ENCODE measurements around the gene DLX2. TPM values are rescaled to one million over a fixed set of nuclear protein-coding genes. Genes with fewer than 3 reads are reported as not detected.
"Not testable (repeated sequence)": the region's sequence is repeated elsewhere in the genome, so short reads cannot be mapped to it uniquely, and the experiment has no call there.

The DLX2 gene
- total RNA-seq, 1 donor from 2014 or later: 0.14 TPM

GRCh38 chr2:172081221-172082022, 21.3 kb downstream of the DLX2 start:
- DNase-seq (ENCODE audit: low spot score): no peak
- intact Hi-C loops (cut with micrococcal nuclease): loop anchor here (5.0 kb wide), 2 partner anchors 346 to 374 kb away; partner anchors contain the start of gene ITGA6
- Mint-ChIP-seq H3K9me3 (no peaks in the 10 kb centered on the region), H3K27me3 (ENCODE audit: low read depth) (peaks cover 85% of the 10 kb centered on the region), H3K4me3 (ENCODE audit: low read depth) (no peak overlapping the region), H3K27ac (no peak overlapping the region), H3K36me3 (ENCODE audit: low read depth) (peaks cover 3% of the 10 kb centered on the region), H3K4me1 (ENCODE audit: low read depth) (peaks cover 28% of the 10 kb centered on the region)

GRCh38 chr2:172080641-172081220, 22.0 kb downstream of the DLX2 start:
- Mint-ChIP-seq H3K4me1 (ENCODE audit: low read depth) (peaks cover 25% of the 10 kb centered on the region), H3K27ac (no peak overlapping the region), H3K36me3 (ENCODE audit: low read depth) (peaks cover 3% of the 10 kb centered on the region), H3K27me3 (ENCODE audit: low read depth) (peaks cover 83% of the 10 kb centered on the region), H3K4me3 (ENCODE audit: low read depth) (no peak overlapping the region), H3K9me3 (no peaks in the 10 kb centered on the region)
- intact Hi-C loops (cut with micrococcal nuclease): loop anchor here (5.0 kb wide), 2 partner anchors 347 to 373 kb away; partner anchors contain the start of gene ITGA6
- no peak for DNase-seq (ENCODE audit: low spot score)

- Mint-ChIP-seq H3K4me3 (ENCODE audit: low read depth) (no peak overlapping the region), H3K4me1 (ENCODE audit: low read depth) (peaks cover 21% of the 10 kb centered on the region), H3K27me3 (ENCODE audit: low read depth) (peaks cover 84% of the 10 kb centered on the region), H3K36me3 (ENCODE audit: low read depth) (peaks cover 3% of the 10 kb centered on the region), H3K27ac (peak overlapping the region; percentile 9), H3K9me3 (no peaks in the 10 kb centered on the region)
- intact Hi-C loops (cut with micrococcal nuclease): loop anchor here (5.0 kb wide), 2 partner anchors 347 to 373 kb away; partner anchors contain the start of gene ITGA6
- no peak for DNase-seq (ENCODE audit: low spot score)
Observed at GRCh38 chr2:172079838-172080640, 22.7 kb downstream of the DLX2 start.

GRCh38 chr2:172079416-172079815, 23.3 kb downstream of the DLX2 start:
- DNase-seq (ENCODE audit: low spot score): no peak
- Mint-ChIP-seq H3K36me3 (ENCODE audit: low read depth) (peaks cover 3% of the 10 kb centered on the region), H3K4me3 (ENCODE audit: low read depth) (no peak overlapping the region), H3K9me3 (no peaks in the 10 kb centered on the region), H3K4me1 (ENCODE audit: low read depth) (peaks cover 21% of the 10 kb centered on the region), H3K27me3 (ENCODE audit: low read depth) (peaks cover 81% of the 10 kb centered on the region), H3K27ac (no peak overlapping the region)
- intact Hi-C loops (cut with micrococcal nuclease): no loop called here

GRCh38 chr2:172074254-172074653, 28.4 kb downstream of the DLX2 start:
- Mint-ChIP-seq H3K4me3 (ENCODE audit: low read depth) (no peak overlapping the region), H3K9me3 (no peaks in the 10 kb centered on the region), H3K36me3 (ENCODE audit: low read depth) (no peaks in the 10 kb centered on the region), H3K27ac (no peak overlapping the region), H3K4me1 (ENCODE audit: low read depth) (no peaks in the 10 kb centered on the region), H3K27me3 (ENCODE audit: low read depth) (peaks cover 55% of the 10 kb centered on the region)
- intact Hi-C loops (cut with micrococcal nuclease): no loop called here
- DNase-seq (ENCODE audit: low spot score): no peak

GRCh38 chr2:172073518-172073917, 29.2 kb downstream of the DLX2 start:
- H3K27me3 Mint-ChIP-seq (ENCODE audit: low read depth): peaks cover 51% of the 10 kb centered on the region
- no peak overlapping the region for H3K27ac Mint-ChIP-seq
- intact Hi-C loops (cut with micrococcal nuclease): no loop called here
- H3K4me1 Mint-ChIP-seq (ENCODE audit: low read depth): no peaks in the 10 kb centered on the region
- no peak for DNase-seq (ENCODE audit: low spot score)
- H3K4me3 Mint-ChIP-seq (ENCODE audit: low read depth): no peak overlapping the region
- no peaks in the 10 kb centered on the region for H3K36me3 Mint-ChIP-seq (ENCODE audit: low read depth)
- H3K9me3 Mint-ChIP-seq: no peaks in the 10 kb centered on the region

GRCh38 chr2:172072706-172073105, 30.0 kb downstream of the DLX2 start:
- Mint-ChIP-seq H3K4me3 (ENCODE audit: low read depth) (no peak overlapping the region), H3K9me3 (no peaks in the 10 kb centered on the region), H3K27me3 (ENCODE audit: low read depth) (peaks cover 45% of the 10 kb centered on the region), H3K4me1 (ENCODE audit: low read depth) (no peaks in the 10 kb centered on the region), H3K27ac (no peak overlapping the region), H3K36me3 (ENCODE audit: low read depth) (no peaks in the 10 kb centered on the region)
- DNase-seq (ENCODE audit: low spot score): no peak
- intact Hi-C loops (cut with micrococcal nuclease): no loop called here

GRCh38 chr2:172072303-172072702, 30.4 kb downstream of the DLX2 start:
- Mint-ChIP-seq H3K27me3 (ENCODE audit: low read depth) (peaks cover 43% of the 10 kb centered on the region), H3K27ac (no peak overlapping the region), H3K9me3 (no peaks in the 10 kb centered on the region), H3K4me3 (ENCODE audit: low read depth) (no peak overlapping the region), H3K36me3 (ENCODE audit: low read depth) (no peaks in the 10 kb centered on the region), H3K4me1 (ENCODE audit: low read depth) (no peaks in the 10 kb centered on the region)
- DNase-seq (ENCODE audit: low spot score): no peak
- intact Hi-C loops (cut with micrococcal nuclease): no loop called here

GRCh38 chr2:172070936-172071335, 31.8 kb downstream of the DLX2 start:
- Mint-ChIP-seq H3K4me3 (ENCODE audit: low read depth) (no peak overlapping the region), H3K36me3 (ENCODE audit: low read depth) (no peaks in the 10 kb centered on the region), H3K27me3 (ENCODE audit: low read depth) (peaks cover 35% of the 10 kb centered on the region), H3K27ac (no peak overlapping the region), H3K4me1 (ENCODE audit: low read depth) (peaks cover 2% of the 10 kb centered on the region), H3K9me3 (no peaks in the 10 kb centered on the region)
- no peak for DNase-seq (ENCODE audit: low spot score)
- intact Hi-C loops (cut with micrococcal nuclease): no loop called here

- H3K4me1 Mint-ChIP-seq (ENCODE audit: low read depth); H3K36me3 Mint-ChIP-seq (ENCODE audit: low read depth); H3K27ac Mint-ChIP-seq; H3K4me3 Mint-ChIP-seq (ENCODE audit: low read depth); H3K9me3 Mint-ChIP-seq; intact Hi-C loops (cut with micrococcal nuclease); DNase-seq (ENCODE audit: low spot score): not testable (repeated sequence)
- H3K27me3 Mint-ChIP-seq (ENCODE audit: low read depth): peaks cover 19% of the 10 kb centered on the region
Observed at GRCh38 chr2:172067905-172068304, 34.8 kb downstream of the DLX2 start.

- DNase-seq (ENCODE audit: low spot score): no peak
- intact Hi-C loops (cut with micrococcal nuclease): no loop called here
- Mint-ChIP-seq H3K36me3 (ENCODE audit: low read depth) (no peaks in the 10 kb centered on the region), H3K27ac (no peak overlapping the region), H3K4me1 (ENCODE audit: low read depth) (peaks cover 2% of the 10 kb centered on the region), H3K27me3 (ENCODE audit: low read depth) (peaks cover 11% of the 10 kb centered on the region), H3K9me3 (no peaks in the 10 kb centered on the region), H3K4me3 (ENCODE audit: low read depth) (no peak overlapping the region)
Observed at GRCh38 chr2:172066394-172066886, 36.3 kb downstream of the DLX2 start.

GRCh38 chr2:172065111-172065510, 37.6 kb downstream of the DLX2 start:
- Mint-ChIP-seq H3K4me3 (ENCODE audit: low read depth) (no peak overlapping the region), H3K36me3 (ENCODE audit: low read depth) (no peaks in the 10 kb centered on the region)

More at GRCh38 chr2:172065111-172065510, 37.6 kb downstream of the DLX2 start:
- Mint-ChIP-seq H3K27me3 (ENCODE audit: low read depth) (peaks cover 5% of the 10 kb centered on the region), H3K27ac (no peak overlapping the region), H3K4me1 (ENCODE audit: low read depth) (peaks cover 2% of the 10 kb centered on the region), H3K9me3 (no peaks in the 10 kb centered on the region)
- intact Hi-C loops (cut with micrococcal nuclease): no loop called here
- DNase-seq (ENCODE audit: low spot score): no peak

Data from activated T-helper 2 cell treated with anti-CD3 and anti-CD28 coated beads, Interferon-gamma antibody, Interleukin-2, Interleukin-4, amounts not matched to agents 10 μg/mL and 5 μg/mL and 100 μg/mL, durations not matched to agents 14 hours and 24 hours and 36 hours (primary cell).